ENCODE results near the gene MYO5B.
"Not testable (repeated sequence)": the region's sequence is repeated elsewhere in the genome, so short reads cannot be mapped to it uniquely, and the experiment has no call there.

Gene MYO5B

DNA sequence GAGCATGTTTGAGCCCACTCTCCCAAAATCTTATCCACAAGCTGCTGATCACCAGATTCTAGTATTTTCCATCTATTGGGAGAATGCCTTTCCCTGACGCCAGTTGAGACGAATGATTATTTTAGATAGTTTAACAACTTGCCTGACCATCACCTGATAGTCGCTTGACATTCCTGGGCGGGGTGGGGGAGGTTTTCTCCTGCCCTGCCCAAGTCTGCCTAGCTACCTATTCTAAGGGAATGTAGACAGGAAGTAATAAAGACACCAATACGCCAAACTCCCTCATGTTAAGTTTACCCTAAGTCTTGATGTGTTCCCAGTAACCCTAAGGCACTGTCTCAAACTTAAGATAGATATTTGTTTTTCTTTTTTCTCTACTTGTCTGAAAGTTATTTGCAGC lies 377.0 kb downstream of the MYO5B start:
- no peak for TF ChIP-seq CTCF (conservative IDR thresholded peaks at IDR 0.05)
- no peak overlapping the region for H3K27ac ChIP-seq

DNA sequence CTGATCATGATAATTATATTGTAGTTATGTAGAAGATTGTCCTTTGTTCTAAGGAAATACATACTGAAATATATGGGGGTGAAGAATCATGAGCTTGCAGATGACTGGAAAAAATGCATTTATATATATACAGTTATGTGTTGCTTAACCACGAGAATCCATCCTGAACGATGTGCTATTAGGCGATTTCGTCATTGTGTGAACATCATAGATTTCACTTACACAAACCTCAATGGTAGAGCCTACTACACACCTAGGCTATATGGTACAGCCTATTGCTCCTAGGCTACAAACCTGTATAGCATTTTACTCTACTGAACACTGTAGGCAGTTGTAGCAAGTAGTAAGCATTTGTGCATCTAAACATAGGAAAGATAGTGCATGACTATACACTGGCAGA lies 379.0 kb downstream of the MYO5B start:
- TF ChIP-seq CTCF (conservative IDR thresholded peaks at IDR 0.05), result no peak
- no peak overlapping the region for H3K27ac ChIP-seq

DNA sequence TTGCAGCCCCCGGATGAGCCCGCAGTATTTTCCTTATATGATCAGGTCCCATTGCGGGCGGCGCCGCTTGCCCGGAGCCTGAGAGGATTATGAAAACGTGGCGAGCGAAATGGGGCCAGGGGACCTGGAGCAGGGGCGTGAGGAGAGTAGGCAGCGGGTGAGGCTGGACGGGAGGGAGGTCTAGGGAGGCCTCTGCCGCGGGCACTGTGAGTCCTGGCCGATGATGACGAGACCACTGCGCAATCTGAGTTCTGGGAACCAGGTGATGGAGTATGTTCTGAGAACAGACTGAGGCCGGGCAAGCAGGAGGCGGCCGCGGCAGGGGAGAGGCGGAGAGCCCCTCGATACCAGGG lies 380.8 kb downstream of the MYO5B start:
- TF ChIP-seq CTCF (conservative IDR thresholded peaks at IDR 0.05), result no peak
- H3K27ac ChIP-seq, result peak overlapping the region; percentile 91

DNA sequence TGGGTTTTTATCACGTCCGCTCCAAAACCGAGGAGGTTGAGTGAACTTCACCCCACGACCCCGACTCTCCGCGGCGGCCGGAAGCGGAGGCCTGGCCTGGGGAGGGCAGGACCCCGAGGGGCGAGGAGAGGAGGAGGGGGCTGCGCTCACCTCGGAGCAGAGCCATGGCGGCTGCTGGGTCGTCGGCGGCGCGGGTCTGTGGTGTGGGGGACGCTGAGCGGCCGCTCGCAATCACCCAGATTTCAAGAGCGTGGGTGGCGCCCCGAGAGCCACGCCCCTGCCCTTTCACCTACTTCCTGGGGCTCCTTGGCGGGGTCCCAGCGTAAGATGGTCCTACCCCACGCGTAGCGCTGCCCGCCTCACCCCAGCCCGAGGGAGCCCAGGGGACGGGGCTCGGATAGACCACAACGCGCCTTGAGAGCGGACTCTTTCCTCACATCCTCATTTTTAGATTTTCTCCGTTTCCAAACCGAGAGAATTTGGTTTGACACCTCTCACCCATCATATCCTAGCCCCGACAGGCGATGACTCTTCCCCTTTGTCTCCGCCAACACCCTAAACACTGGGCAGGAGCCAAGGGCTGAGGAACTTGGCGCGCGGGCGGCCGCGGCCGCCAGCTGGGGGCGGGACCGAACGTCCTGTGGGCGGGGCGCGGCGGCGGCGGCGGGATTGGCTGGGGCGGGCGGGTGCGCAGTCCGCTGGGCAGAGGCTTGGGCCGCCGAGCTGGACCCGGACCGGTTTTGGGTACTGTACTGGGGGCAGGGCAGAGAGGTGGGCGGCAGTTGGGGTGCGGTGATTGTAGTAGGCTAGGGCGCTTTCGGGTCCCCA lies 381.4 kb downstream of the MYO5B start, which contains the start of gene ACAA2:
Gene ACAA2 (minus strand): TSS at position 215 of the 828 bp plus-strand sequence. CDS start 49 bp downstream, at position 166.
- H3K27ac ChIP-seq, result peak within 1 kb of the TSS; percentile 91
- TF ChIP-seq CTCF (conservative IDR thresholded peaks at IDR 0.05), result no peak

GRCh38 chr18:49813069-49813318 lies 382.0 kb downstream of the MYO5B start:
- peak overlapping the region; percentile 91 for H3K27ac ChIP-seq
- TF ChIP-seq CTCF (conservative IDR thresholded peaks at IDR 0.05), result no peak

- peak overlapping the region; percentile 91 for H3K27ac ChIP-seq
- no peak for TF ChIP-seq CTCF (conservative IDR thresholded peaks at IDR 0.05)
These were observed 382.5 kb downstream of the MYO5B start for GRCh38 chr18:49812286-49813068.

- H3K27ac ChIP-seq, result peak overlapping the region; percentile 91
These were observed 383.6 kb downstream of the MYO5B start for GRCh38 chr18:49811151-49811938.

DNA sequence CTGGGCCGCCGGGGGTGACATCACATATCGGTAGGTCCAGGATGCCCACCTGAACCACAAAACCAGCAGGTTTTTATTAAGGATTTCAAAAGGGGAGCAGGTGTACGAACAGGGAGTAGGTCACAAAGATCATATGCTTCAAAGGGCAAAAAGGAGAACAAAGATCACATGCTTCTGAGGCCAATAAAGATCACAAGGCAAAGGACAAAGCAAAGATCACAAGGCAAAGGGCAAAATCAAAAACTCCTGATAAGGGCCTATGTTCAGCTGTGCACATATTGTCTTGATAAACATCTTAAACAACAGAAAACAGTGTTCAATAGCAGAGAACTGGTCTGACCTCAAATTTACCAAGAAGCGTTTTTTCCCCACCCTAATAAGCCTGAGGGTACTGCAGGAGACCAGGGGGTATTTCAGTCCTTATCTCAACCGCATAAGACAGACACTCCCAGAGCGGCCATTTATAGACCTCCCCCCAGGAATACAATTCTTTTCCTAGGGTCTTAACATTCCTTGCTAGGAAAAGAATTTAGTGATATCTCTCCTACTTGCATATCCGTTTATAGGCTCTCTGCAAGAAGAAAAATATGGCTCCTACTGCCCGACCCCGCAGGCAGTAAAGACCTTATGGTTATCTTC lies 386.3 kb downstream of the MYO5B start:
- H3K27ac ChIP-seq, result not testable (repeated sequence)

More at GRCh38 chr18:49811151-49811938, 383.6 kb downstream of the MYO5B start:
- TF ChIP-seq CTCF (conservative IDR thresholded peaks at IDR 0.05), result no peak

Data from VCaP (cell line).